HL-60 (cell line): ENCODE data around the gene FIBP.

ENCODE experiments used
- CTCF ChIP-seq: IDR thresholded peaks from one replicate; pipeline ENCODE4 v1.5.1; 2011; ENCODE audit warnings: low read length, control low read depth, inconsistent platforms; ENCODE audit not compliant: insufficient read depth
- POLR2AphosphoS5 ChIP-seq: IDR thresholded peaks from 2 replicates; pipeline ENCODE4 v1.6.1; 2012; ENCODE audit warnings: low read depth
- REST ChIP-seq: IDR thresholded peaks from 2 replicates; pipeline ENCODE4 v1.6.1; 2012; ENCODE audit warnings: low read depth; ENCODE audit not compliant: insufficient replicate concordance
- SPI1 ChIP-seq: IDR thresholded peaks from 2 replicates; pipeline ENCODE4 v1.6.1; 2012; ENCODE audit warnings: low read depth, mild to moderate bottlenecking, borderline replicate concordance

- TF ChIP-seq POLR2AphosphoS5 (no peak), CTCF (no peak), SPI1 (peak; percentile 13; the same call in 1 of the 2 replicates), REST (no peak)
Observed at GRCh38 chr11:65927904-65928397, 39.7 kb upstream of the FIBP start.
